A673 (cell line): ENCODE data around the gene TM9SF2. TPM values are rescaled to one million over a fixed set of nuclear protein-coding genes. Genes with fewer than 3 reads are reported as not detected.
"Not testable (repeated sequence)": the region's sequence is repeated elsewhere in the genome, so short reads cannot be mapped to it uniquely, and the experiment has no call there.

Experiments used
- BruUV-seq: library from RNA; stranded (reverse); fragments of 400-500 nt; replicated peaks from 2 replicates; lab custom pipeline; 2021; lab: Mats Ljungman, UMichigan
- CTCF ChIA-PET: fragments of 300-600 bp; sonication (Branson Sonifier 250); formaldehyde crosslinking; loops from one replicate; lab custom pipeline; 2022; ENCODE audit warnings: antibody characterized with exemption; lab: Charles Lee
- POLR2A ChIA-PET: fragments of 300-600 bp; sonication (Branson Sonifier 250); formaldehyde crosslinking; loops from one replicate; lab custom pipeline; 2022; ENCODE audit warnings: antibody characterized with exemption; ENCODE audit not compliant: low non-redundant PET; lab: Charles Lee
- DNase-seq: peaks from one replicate; pipeline ENCODE4 v3.0.0-alpha.2; 2015; ENCODE audit warnings: low spot score
- H3K27ac ChIP-seq: fragments of 200-600 bp; sonication (generic); 2 replicates; pipeline ENCODE4 v1.5.1; 2016; ENCODE audit warnings: mixed run types, low read depth, mild to moderate bottlenecking, mixed read lengths, antibody characterized with exemption, low read length; ENCODE audit not compliant: poor library complexity, severe bottlenecking
- H3K27me3 ChIP-seq: fragments of 200-600 bp; sonication (generic); replicated peaks from 2 replicates; pipeline ENCODE4 v1.6.1; 2017; ENCODE audit warnings: mixed run types, low read depth, mild to moderate bottlenecking, mixed read lengths, antibody characterized with exemption, low read length; ENCODE audit not compliant: insufficient read depth, poor library complexity
- H3K36me3 ChIP-seq: fragments of 200-600 bp; sonication (generic); 2 replicates; pipeline ENCODE4 v1.6.1; 2016; ENCODE audit warnings: mixed run types, mild to moderate bottlenecking, mixed read lengths, antibody characterized with exemption, low read length; ENCODE audit not compliant: insufficient read depth, poor library complexity, severe bottlenecking
- H3K4me1 ChIP-seq: fragments of 200-600 bp; sonication (generic); 2 replicates; pipeline ENCODE4 v1.6.1; 2017; ENCODE audit warnings: mixed run types, mild to moderate bottlenecking, mixed read lengths, antibody characterized with exemption, low read length; ENCODE audit not compliant: insufficient read depth, poor library complexity, severe bottlenecking
- H3K4me3 ChIP-seq: fragments of 200-600 bp; sonication (generic); 2 replicates; pipeline ENCODE4 v1.5.1; 2016; ENCODE audit warnings: low read depth, mixed run types, mild to moderate bottlenecking, mixed read lengths, low read length; ENCODE audit not compliant: poor library complexity, severe bottlenecking
- H3K9me3 ChIP-seq: fragments of 200-600 bp; sonication (generic); 2 replicates; pipeline ENCODE4 v1.6.1; 2016; ENCODE audit warnings: mixed run types, low read depth, mild to moderate bottlenecking, mixed read lengths, antibody characterized with exemption, low read length; ENCODE audit not compliant: poor library complexity, severe bottlenecking
- EZH2 ChIP-seq: fragments of 200-600 bp; sonication (generic); IDR thresholded peaks from 2 replicates; pipeline ENCODE4 v1.6.1; 2017; ENCODE audit warnings: borderline replicate concordance, low read depth, mild to moderate bottlenecking, mixed read lengths, antibody characterized with exemption, low read length; ENCODE audit not compliant: poor library complexity, severe bottlenecking
- intact Hi-C: fragments of 100-400 bp; cut with micrococcal nuclease; formaldehyde crosslinking; loops from one replicate; pipeline ENCODE4 v1.10.0; 2022; ENCODE audit not compliant: unreplicated experiment
- total RNA-seq: library from RNA; stranded (reverse); gene quantifications from 2 replicates; pipeline ENCODE4 v1.2.3, GENCODE V29; 2021
- TF ChIP-seq, protein P1 (sequence below): fragments of 300-800, 200-600 bp; sonication (generic); conservative IDR thresholded peaks from 2 replicates; pipeline ENCODE4 v1.5.1; 2017; ENCODE audit warnings: low read depth, mild to moderate bottlenecking, antibody characterized with exemption, low read length, moderate library complexity, mixed read lengths

The TM9SF2 gene
- total RNA-seq, 1 experiment from 2014 or later, result 96.3 TPM

DNA sequence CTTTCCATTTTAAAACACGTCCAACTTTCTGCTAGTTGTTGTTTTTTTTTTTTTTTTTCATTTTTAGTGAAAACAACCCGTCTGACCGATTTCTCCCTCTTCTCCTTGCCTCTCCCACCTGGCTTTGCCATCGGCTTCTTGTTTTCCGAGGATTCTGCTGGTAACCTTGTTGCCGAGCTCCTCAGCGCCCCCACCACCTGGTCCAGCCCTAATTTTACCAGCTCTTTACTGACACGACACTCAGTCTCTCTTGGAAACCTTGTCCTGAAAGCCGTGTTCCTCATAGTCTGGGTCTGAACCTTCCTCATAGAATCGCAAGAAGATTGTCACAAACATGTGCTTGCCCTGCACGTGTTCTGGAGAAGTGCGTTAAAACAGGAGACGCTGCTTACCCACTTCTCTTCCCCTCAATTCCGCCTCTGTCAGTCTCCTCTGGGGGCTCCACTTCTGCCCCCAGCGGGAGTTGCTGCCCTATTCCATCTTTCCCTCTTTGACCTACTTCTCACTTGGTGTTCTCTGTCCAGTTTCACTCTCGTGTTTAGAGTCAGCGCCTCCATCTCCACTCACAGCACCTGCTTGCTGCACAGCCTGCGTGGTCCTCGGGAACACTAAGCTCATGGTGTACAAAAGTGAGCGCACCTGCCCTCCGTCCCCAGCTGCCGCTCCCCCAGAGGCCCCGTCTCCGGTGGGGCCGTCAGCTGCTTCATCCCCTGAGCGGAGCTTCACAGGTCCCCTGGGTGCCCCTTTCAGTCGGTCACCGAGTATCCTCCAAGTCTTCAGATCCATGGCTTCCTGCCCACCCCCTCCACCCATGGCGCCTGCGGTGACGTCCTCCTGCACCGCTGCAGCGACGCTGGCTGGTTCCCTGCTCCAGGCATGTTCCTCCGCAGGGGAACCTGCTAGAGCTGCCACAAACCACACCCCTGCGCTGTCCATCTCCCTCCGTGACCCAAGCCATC is 65.1 kb downstream of the TM9SF2 start:
- ChIA-PET POLR2A (no interaction called here), CTCF (no interaction called here)
- no TSS peak for BruUV-seq
- no peak overlapping the region for H3K4me3 ChIP-seq
- H3K36me3 ChIP-seq, result peaks cover 13% of the 10 kb centered on the region
- DNase-seq, result no peak
- no peaks in the 10 kb centered on the region for H3K27me3 ChIP-seq
- TF ChIP-seq EZH2, result no peak
- TF ChIP-seq, protein P1, sequence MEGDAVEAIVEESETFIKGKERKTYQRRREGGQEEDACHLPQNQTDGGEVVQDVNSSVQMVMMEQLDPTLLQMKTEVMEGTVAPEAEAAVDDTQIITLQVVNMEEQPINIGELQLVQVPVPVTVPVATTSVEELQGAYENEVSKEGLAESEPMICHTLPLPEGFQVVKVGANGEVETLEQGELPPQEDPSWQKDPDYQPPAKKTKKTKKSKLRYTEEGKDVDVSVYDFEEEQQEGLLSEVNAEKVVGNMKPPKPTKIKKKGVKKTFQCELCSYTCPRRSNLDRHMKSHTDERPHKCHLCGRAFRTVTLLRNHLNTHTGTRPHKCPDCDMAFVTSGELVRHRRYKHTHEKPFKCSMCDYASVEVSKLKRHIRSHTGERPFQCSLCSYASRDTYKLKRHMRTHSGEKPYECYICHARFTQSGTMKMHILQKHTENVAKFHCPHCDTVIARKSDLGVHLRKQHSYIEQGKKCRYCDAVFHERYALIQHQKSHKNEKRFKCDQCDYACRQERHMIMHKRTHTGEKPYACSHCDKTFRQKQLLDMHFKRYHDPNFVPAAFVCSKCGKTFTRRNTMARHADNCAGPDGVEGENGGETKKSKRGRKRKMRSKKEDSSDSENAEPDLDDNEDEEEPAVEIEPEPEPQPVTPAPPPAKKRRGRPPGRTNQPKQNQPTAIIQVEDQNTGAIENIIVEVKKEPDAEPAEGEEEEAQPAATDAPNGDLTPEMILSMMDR, result no peak
- no peaks in the 10 kb centered on the region for H3K4me1 ChIP-seq
- no peak overlapping the region for H3K27ac ChIP-seq
- intact Hi-C loops, result no loop called here
- H3K9me3 ChIP-seq, result no peaks in the 10 kb centered on the region

DNA sequence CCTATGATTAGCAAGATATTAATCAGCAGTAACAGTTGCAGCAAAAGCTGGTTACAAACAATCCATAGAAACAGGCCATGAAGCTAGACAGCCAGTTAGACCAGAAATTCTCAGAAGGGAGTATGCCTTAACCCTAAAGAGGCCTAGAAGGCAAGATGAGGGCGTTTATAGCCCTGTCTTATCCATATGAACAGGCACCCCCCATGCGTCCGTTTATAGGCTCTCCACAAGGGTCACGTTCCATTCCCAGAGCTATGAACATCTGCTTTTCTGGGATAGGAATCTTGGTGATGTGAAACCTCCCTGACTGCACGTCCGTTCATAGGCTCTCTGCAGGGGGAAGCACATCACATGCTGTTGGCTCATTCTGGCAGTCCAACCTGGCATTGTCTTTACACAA is 67.6 kb downstream of the TM9SF2 start:
- H3K27ac ChIP-seq, BruUV-seq, H3K4me3 ChIP-seq, H3K4me1 ChIP-seq, H3K27me3 ChIP-seq, H3K9me3 ChIP-seq, intact Hi-C loops, CTCF ChIA-PET, H3K36me3 ChIP-seq, DNase-seq, POLR2A ChIA-PET: not testable (repeated sequence)

DNA sequence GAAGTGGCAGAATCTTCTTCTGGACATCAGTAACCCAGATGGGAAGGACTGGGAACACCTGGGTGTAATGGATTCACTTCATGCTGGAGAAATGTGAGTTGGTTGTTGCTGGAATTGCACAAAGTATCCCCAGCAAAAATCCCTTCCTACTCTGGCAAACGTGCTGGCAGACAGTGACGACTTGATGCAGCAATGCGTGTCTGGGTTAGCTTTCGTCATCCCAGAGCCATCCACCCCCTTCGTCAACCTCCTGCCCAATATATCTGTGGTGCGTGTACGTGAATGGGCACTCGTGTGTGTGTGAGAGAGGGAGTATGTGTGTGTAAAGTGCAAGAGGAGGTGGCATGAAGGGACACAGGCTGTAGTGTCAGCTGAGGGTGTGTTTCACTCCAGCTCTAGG is 70.9 kb downstream of the TM9SF2 start:
- no peaks in the 10 kb centered on the region for H3K36me3 ChIP-seq
- DNase-seq, result no peak
- TF ChIP-seq EZH2, result no peak
- TF ChIP-seq, protein P1, result no peak
- no peak overlapping the region for H3K4me3 ChIP-seq
- peaks cover 5% of the 10 kb centered on the region for H3K4me1 ChIP-seq
- no TSS peak for BruUV-seq
- H3K27ac ChIP-seq, result no peak overlapping the region
- POLR2A ChIA-PET, result no interaction called here
- CTCF ChIA-PET, result interaction anchor here (1.0 kb wide), 1 partner anchor 11 kb away, joined by 3 read pairs; no protein-coding TSS in a partner anchor
- H3K27me3 ChIP-seq, result no peaks in the 10 kb centered on the region
- no peaks in the 10 kb centered on the region for H3K9me3 ChIP-seq
- intact Hi-C loops, result no loop called here
